Activated CD4-positive, alpha-beta T cell treated with anti-CD3 and anti-CD28 coated beads, Interleukin-2, amount 50 U/mL, for 48 hours (primary cell): Measurements from ENCODE around the gene FBXL7.

Experiments
- DNase-seq, 2 experiments: peaks; one replicate each; pipeline ENCODE4 v3.0.0-alpha.2; 2020

Gene FBXL7

GRCh38 chr5:15966651-15967050 is 466.7 kb downstream of the FBXL7 start:
- no peak for DNase-seq

DNA sequence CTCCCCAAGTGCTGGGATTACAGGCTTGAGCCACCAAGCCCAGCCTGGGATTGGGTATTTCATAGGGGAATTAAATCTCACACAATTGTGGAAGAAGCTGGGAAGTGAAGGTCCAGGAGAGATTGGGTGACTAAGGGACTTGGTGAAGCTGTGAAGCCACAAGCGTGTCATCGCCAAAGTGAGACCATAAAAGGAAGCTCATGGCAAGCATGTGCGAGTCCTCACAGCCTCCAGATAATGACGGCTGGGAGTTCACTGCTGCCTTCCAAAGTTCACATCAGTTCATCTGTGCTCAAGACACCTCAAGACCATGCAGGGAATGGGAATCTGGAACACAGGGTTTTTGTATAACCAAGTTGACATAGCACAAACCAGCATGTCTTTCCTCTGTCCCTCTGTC is 469.0 kb downstream of the FBXL7 start:
- no peak for DNase-seq

DNA sequence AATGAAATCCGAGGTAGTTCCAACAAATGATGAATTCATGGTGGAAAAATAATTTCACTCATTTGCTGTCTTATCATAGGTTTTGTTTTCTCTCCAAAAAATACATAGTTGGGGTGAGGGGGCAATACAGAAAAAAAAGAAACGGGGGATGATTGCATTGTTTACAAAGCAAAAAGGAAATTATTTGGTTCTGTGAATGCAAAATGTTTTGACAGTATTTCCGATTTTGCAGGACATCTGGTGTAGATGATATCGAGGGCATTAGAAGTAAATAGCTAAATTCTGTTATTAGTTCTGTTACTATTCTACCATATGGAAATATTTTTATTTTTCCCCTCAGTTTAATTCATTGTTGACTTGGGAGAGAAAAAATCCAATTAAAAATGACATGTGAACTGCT is 477.9 kb downstream of the FBXL7 start:
- no peak for DNase-seq

GRCh38 chr5:15980835-15981234 is 480.9 kb downstream of the FBXL7 start:
- no peak for DNase-seq

- no peak for DNase-seq
Observed at GRCh38 chr5:15983392-15983791, 483.4 kb downstream of the FBXL7 start.
